Stimulated activated CD8-positive, alpha-beta memory T cell treated with anti-CD3 and anti-CD28 coated beads, Interleukin-12 subunit alpha, Interleukin-12 subunit beta, amount 100 ng/mL, for 24 hours (primary cell): Measurements from ENCODE around the gene DTYMK.
"Not testable (repeated sequence)": the region's sequence is repeated elsewhere in the genome, so short reads cannot be mapped to it uniquely, and the experiment has no call there.

Source experiments
- DNase-seq: peaks from one replicate; pipeline ENCODE4 v3.0.0-alpha.2; 2020; ENCODE audit errors: extremely low read depth

DTYMK gene

DNA sequence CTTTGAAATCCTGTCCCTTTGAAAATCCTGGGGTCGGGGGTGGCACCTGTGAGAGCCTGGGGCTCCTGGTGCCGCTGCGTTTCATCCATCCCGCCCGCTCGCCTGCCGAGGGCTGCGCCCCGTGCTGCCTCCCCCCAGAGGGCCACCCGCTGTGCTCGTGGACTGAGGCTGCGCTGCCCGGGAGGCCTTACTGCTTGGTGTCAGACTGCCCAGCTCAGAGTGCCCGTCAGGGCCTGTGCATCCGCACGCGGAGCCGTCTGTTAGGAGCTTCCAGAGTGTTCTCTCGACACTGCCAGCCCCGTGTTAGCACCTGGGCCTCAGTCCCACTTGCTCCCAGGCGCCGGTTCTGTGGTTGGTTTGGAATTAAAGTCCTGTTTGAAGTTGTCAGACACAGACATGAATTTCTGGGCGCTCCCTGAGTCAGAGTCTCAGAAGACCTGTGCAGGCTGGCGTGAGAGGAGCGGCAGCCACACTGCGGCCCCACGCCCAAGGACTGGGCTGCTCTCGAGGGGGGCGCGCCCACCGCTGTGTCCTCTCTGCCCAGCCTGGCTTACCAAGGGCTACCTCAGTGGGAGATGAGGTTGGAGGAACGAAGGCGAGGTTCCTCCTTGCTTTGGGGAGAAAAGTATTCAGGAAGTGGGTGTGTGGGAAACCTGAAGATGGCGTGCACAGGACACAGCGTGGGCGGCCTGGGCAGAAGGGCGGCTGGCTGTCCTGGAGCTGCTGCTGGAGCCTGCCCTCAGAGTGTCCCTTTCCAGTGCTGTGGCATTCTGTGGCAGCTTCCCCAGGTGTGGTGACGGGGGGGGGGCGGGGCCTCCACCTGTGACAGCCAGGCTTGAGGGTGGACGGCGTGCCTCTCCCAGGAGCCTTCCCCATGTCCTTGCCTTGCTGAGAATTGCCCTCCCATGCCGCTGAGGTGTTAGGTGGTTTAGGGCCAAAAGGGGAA, 14.1 kb downstream of the DTYMK start:
- DNase-seq = no peak

DNA sequence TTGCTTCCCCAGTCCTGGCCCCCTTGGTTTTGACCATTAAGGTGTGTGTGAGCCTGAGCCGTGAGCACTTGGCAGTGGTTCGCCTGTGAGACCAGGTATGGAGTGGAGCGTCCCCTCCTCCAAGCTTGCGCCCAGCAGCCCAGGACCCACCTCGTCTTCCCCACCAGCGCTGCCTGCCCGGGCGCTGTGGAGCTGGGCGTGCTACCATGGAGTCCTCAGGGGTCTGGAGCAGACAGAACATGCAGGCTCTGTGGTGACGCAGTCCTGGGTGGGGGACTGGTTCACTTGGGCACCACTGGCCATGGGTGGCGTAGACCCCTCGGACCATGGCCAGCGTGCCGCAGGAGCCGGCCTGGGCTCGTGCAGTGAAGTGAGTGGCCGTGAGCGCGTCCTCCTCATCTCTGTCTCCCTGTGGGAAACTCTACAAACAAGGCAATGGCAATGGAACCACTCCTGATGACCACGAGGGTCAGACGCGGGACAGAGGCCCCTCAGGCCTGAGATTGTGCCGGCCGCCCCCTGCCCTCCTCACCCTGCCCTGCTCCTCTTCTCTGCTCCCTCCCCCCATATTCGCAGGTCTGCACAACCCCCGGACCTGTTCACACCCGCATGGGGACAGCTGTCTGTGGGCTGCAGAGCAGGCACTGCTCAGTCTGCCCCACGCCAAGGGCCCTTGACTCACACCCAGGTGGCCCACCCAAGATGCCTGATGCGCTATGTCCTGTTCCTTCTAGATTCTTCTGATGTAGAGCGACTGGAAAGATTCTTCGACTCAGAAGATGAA, 15.0 kb downstream of the DTYMK start:
- no peak for DNase-seq

DNA sequence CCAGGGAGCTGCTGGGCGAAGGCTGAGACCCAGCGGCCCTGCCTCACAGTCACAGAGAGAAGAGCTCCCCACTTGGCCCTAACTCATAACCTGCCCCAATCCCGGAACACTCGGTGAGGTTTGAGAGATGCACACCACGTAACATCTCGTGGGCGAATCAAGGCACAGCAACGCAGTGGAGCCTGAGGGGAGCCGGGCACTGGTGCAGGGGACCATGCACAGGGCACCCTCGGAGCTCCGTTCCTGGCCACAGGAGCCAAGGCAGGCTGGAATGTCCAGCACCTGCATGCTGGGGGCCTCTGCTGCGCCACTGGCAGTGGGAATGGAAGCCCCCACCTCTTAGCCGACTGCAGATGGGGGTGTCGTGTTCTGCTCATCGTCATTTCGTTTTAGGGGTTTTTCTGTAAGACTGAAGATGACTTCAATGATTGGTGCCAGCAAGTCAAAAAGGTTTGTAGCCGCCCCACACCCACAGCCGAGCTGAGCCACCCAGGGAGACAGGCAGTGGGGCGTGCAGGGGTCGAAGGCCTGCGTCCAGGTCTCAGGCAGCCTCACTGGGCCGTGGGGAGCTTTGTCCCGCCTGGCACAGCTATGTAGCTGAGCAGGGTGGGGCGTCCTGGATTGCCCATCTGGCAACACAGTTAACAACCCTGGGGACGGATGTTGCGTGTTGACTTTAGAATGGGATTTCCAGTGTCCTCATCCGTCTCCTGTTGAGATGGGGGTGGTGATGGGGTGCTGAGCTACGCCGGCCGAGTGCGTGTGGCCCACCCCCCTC, 16.1 kb downstream of the DTYMK start:
- no peak for DNase-seq

DNA sequence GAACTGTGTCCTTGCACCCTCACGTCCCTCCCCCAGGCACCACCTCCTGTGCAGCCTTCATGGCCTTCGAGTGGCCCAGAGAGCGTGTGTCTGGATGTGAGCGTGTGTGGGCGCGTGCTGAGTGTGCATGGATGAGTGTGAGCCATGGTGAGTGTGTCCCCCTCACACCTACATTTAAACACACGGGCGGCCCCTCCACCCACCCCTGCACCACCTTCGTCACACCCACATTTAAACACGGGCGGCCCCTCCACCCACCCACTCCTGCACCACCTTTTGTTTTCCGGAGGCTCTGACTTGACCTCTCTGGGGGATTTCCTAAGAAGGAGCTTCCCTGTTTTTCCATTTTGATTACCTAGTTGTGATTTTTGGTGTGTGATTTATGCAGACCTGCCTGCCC, 17.8 kb downstream of the DTYMK start:
- DNase-seq = no peak

DNA sequence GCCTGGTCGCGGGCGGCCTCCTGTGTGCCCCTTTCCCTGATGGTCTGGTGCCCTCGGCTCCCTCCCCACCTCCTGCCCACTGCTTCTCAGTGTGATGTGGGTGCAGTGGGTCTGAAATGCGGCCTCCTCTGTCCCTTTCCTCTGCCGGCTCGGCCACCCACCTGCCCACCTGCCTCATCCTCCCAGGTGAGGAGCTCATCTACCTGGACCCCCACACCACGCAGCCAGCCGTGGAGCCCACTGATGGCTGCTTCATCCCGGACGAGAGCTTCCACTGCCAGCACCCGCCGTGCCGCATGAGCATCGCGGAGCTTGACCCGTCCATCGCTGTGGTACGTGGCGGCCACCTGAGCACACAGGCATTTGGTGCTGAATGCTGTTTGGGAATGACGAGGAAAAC, 18.3 kb downstream of the DTYMK start:
- DNase-seq = no peak

DNA sequence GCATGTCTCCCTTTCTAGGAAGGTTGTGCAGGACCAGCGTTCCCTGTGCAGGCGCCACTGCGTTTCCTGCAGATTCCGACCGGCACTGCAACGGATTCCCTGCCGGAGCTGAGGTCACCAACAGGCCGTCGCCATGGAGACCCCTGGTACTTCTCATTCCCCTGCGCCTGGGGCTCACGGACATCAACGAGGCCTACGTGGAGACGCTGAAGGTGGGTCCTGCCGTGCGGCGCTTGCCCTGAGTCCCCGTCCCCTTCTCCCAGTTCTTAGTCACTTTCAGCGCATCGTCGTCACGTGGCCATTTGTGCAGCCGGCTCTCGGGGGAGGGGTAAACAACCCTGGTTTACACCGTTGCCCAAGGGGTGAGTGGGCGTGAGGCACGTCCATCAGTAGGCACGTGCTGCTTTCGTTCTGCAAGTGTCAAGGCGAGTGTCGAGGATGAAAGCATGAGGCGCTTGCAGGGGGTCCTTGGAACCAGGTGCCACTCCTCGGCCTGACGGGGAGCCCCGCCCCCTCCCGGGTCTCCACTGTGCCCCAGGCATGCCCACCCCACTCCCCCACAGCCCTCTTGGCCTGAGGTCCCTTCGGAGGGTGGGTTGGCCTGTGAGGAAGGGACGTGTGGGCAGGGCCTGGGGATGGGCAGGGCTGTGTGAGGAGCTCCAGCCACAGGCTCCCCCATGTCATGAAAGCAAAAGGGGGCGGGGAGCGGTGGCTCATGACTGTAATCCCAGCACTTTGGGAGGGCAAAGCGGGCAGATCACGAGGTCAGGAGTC, 19.8 kb downstream of the DTYMK start:
- DNase-seq = no peak

DNA sequence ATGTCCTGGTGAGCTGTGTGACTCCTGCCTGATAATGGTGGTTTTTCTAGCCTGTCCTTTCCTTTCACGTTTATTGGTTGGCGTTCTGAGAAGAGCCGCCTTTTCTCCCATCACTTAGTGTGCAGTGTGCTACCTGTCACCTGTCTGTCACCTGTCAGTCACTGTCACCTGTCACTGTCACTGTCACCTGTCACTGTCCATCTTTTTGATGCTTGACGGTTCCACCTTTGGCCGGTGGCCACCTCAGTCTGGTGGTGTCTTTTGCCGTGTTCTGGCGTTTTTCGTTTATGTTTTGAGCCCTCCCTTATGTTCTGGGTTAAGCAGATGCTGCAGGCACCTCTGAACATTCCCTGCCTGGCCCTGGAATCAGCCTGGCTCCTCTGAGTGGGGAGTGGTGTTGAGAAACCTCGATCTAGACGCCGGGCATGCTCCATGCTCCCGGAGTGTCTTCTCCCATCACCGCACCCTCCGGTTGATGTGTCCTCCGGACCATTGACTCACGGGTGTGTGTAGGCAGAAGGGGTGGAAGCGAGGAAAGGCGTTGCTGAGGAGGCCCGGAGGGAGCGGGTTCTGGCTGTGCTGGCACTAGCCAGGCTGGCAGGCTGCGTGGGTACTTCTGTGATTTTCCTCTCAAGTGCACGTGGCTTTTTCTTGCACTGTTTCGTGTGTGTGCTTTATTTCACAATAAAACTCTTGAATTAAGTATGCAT, 20.7 kb downstream of the DTYMK start:
- DNase-seq = no peak

DNA sequence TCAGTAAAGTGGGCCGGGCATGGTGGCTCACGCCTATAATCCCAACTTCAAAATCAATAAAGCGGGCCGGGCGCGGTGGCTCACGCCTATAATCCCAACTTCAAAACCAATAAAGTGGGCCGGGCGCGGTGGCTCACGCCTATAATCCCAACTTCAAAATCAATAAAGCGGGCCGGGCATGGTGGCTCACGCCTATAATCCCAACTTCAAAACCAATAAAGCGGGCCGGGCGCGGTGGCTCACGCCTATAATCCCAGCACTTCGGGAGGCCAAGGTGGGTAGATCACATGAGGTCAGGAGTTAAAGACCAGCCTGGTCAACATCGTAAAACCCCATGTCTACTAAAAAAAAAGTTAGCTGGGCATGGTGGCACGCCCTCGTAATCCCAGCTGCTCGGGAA, 23.9 kb downstream of the DTYMK start:
- DNase-seq = not testable (repeated sequence)

DNA sequence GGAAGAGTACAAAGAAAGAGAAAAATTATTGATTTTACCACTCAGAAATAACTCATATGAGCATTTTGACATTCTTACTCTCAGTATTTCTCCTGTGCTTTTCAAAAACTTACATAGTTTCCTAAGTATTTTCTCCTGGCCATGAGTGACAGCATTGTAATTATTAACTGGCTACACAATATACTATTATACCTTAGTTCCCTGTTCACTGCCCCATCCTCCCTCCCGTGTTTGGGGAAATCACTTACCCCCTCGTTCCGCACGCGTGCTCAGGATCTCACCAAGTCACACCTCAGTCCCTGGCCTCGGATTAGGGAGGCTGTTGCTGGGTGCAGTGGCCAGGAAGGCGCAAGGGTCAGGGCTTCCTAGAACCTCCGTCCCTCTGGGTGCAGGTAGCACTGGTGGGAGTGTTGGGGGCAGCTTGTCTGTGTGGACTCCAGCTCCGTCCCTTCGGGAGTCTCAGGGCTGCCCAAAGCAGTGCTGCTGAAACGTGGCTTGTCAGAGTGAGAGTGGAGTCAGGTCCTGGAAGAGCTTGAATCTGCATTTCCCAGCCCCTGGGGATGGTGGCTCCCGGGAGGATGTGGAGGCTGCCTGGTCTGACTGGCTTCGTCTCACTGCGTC, 25.9 kb downstream of the DTYMK start:
- no peak for DNase-seq

DNA sequence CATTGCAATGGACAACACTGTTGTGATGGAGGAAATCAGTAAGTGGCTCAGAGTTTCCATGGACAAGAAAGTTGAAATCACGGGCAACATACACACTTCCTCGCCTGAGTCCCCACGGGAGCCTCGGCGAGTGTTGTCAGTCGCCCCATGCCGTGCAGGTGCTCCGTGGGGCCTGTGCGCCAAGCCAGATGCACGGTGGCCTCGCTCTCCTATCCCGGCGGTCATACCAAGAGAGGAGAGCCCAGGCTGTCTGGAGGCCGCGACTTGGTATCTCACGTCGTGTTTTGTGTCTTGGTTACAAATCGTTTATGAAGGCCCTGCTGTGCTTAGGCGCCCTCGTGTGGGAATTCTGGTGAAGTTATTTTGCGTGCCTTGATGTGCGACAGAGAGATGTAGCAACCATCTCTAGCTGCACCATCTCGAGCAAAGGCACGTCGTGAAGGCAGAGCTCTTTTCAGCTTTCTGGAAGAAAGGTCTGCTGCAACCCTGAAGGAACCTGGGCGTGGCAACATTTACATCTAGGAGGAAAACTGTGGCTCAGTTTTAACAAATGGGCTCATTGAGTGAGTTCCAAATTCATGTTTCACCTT, 27.4 kb downstream of the DTYMK start:
- no peak for DNase-seq

DNA sequence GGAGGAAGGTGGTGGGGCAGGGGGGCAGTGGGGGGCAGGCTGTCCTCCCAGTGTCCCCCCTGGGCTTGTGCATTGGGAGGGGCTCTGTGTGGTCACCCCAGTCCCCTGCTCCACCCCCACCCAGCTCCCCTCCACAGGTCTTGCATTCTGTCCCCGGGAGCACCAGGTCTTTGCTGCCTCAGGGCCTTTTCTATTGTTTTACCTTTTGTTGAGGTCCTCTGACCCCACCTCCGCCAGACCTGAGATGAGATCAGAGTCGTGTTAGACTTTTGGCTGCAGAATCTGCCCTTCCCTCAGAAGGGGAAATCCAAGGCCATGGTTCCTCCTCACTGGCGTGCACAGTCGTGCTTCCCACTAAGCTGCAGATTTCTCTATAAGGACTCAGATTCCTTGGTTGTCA, 28.3 kb downstream of the DTYMK start:
- no peak for DNase-seq

DNA sequence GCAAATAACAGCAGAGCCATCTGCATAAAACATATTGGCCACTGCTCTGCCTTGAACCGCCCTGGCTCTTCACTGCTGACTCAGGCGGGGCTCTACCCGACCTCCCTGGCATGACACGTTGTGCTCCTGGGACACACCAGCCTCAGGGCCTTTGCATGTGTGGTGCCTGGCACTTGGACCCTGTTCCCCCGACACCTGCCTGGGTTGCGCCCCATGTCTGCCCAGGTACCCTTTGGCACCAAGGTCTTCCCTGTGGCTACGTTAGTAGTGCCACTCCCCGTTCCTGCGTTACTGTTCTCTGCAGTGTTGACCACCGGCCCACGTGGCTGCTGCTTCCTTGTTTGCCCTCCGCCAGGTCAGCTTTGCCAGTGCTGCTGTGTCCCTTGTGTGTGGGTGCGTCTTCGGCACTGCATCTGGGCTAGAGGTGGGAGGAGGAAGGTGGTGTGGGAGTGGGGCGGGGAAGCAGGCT, 28.8 kb downstream of the DTYMK start:
- DNase-seq = no peak

DNA sequence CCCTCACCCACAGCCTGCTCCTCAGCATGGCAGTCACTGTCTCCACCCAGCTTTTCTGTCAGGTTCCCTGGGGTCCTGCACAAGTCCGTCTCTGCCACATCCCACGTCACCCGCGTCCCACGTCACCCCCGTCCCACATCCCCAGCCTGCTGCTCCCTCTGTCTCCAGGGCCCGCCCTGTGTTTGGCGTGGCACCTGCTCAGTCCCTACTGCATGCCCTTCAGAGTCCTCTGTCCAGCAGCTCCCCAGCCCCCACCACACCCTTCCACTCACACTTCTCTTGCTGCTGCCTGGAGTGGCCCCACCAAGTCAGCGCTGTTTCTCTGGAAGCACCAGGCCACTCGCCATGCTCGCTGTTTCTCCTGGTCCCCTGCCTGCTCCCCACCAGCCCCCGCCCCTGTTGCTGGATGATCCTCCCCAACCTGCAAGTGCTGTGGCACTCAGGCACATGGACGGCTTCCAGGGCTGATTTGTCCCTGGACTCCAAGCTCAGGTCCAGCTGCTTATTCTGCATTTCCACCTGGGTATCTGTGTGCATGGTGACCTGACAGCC, 30.3 kb downstream of the DTYMK start:
- no peak for DNase-seq

DNA sequence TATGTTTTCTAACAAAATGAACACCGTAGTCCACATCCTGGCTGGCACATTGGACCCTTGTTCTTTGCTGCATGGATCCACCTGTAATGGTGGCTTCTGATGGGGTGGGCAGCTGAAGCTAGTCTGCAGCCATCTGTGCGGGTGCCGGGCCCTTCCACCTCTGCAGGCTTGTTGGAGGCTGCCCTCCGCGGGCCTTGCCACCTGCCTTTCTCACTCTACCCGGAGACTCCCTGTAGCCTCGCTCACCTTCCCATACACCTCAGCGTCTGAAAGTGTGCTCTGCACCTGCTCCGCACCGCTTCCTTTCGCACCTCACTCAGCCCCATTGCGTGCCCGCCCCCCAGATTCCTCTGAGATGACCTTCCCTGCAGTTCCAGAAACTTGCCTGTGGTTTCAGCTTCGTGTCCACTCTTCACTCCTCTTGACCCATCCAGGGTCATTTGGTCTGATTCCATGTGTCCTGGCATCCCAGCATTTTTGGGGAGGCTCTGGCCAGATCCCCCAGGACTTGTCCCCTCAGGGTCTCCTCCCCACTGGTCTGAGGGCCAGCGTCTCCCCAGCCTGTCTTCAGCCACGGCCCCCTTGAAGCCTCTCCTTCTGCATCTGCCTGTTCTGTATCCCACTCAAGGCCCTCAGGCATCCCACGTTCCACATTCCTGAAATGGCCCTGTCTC, 31.0 kb downstream of the DTYMK start:
- DNase-seq = no peak

DNA sequence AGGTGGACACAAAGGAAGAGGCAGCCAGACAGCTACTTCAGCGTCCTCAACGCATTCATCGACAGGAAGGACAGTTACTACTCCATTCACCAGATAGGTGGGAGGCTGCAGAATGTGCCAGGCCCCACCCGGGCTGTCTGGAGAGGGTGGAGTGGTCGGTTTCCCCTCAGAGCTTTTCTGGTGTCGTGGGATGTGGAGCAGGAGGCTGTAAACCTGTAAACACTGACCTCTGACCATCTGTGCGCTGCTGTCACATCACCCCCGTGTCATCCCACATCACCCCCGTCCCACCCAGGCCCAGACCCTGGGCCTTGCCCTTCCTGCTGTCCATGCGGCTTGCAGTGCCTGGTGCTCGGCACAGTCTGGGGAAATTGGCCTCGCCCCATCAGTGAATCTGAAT, 32.1 kb downstream of the DTYMK start:
- no peak for DNase-seq

DNA sequence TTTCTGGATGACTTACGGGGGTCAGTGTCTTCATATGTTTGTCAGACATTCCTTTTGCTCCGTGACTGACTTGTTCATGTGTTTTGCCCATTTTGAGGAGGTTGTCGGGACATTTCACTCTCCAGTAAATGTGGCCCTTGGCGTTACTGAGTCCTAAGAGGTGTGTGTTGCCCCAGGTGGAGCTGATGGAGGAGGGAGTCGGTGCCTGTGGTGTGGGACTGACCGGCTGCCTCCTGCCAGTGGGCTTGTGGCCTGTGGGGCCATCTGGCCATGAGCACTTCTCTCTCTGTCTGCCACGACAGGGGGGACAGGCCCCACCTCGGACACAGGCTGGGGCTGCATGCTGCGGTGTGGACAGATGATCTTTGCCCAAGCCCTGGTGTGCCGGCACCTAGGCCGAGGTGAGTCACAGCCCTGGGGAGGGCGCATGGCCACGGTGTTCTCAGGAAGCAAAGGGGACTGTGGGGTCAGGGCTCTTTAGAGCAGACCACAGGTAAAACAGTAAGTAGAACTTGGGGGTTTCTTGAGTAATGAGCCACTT, 33.3 kb downstream of the DTYMK start:
- no peak for DNase-seq

DNA sequence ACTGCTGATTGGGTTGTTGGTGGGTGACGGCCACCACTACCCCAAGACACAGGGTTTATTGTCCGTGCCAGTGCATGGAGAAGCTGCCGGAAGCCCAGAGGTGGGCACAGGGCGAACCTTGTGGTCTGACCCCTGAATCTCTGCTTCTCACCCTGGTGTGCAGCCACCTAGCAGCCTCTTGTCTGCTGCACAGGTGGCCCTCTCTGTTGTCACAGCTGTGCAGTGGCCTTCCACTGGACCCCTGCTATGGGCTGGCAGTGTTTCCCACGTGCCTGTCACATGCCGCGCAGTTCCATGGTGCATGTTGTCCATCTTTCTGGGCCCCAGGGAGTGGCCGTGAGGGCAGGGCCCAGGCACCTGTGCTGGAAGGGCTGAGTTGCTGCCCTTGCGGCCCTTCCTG, 33.9 kb downstream of the DTYMK start:
- DNase-seq = no peak

DNA sequence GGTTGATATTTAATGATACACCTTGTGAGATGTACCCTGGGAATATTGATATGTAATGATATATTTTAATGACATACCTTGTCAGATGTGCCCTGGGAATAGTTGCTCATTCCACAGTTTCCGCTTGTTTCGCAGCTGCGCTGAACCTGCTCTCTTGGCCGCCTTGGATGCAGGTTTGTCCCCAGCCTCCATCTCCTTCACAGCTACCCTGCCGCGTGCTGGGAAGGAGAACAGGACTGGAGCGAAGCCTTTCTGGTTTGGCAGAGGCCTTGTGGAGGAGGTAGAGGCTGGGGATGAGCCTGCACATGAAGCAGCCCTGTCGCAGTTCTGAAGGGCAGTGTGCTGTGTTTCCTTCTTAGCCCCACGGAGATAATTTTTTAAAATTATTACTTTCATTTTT, 34.5 kb downstream of the DTYMK start:
- no peak for DNase-seq

DNA sequence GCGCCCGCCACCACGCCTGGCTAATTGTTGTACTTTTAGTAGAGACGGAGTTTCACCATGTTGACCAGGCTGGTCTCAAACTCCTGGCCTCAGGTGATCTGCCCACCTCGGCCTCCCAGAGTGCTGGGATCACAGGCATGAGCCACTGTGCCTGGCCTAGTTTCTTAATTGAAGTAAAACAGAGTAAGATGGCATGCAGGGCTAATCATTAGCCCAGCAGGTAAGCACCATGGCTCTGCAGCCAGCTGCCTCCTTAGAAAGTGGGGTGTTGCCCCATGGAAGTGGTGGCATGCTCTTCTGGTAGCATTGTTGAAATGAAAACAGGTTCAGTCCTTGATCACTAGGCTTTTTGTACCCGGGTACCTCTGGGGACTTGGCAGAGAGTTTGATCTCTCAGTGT, 36.7 kb downstream of the DTYMK start:
- DNase-seq = no peak
